Suprapubic skin (tissue), 4 donors: ENCODE measurements around the gene CCT6B.

Source experiments
- CTCF ChIP-seq, 2 donors: fragments of 200-600 bp in 1 of 2; fragments of 450-650 bp in 1 of 2; sonication (generic) in 1 of 2; IDR thresholded peaks; one replicate each; pipeline ENCODE4 v1.5.1; 2016 to 2019; ENCODE audit warnings: antibody characterized with exemption in 2 of 2, mild to moderate bottlenecking in 1 of 2, moderate library complexity in 1 of 2
- EP300 ChIP-seq: sonication (generic); formaldehyde crosslinking; IDR thresholded peaks from one replicate; pipeline ENCODE4 v1.6.1; 2017; ENCODE audit warnings: antibody characterized with exemption
- POLR2A ChIP-seq, 2 donors: fragments of 450-650 bp; IDR thresholded peaks; one replicate each; pipeline ENCODE4 v1.6.1; 2017; ENCODE audit warnings: antibody characterized with exemption in 2 of 2, mild to moderate bottlenecking in 2 of 2, moderate library complexity in 2 of 2
- POLR2AphosphoS5 ChIP-seq, 3 donors: sonication (generic); formaldehyde crosslinking; IDR thresholded peaks; one replicate each; pipeline ENCODE4 v1.6.1; 2017; ENCODE audit warnings: antibody characterized with exemption in 3 of 3

- TF ChIP-seq CTCF (IDR thresholded peaks at IDR 0.05): no peak
- peak in 1 of 2 donors; percentile 82 for TF ChIP-seq POLR2A (IDR thresholded peaks at IDR 0.05)
- TF ChIP-seq POLR2AphosphoS5 (IDR thresholded peaks at IDR 0.05): peak; percentile 17 to 96 (median 94)
- TF ChIP-seq EP300: no peak
Observed at GRCh38 chr17:34961093-34961911, at the start of gene CCT6B, which contains the start of gene ZNF830.
